NCI-H2107 (cell line): ENCODE results near the gene CDH15.
"Not testable (repeated sequence)": the region's sequence is repeated elsewhere in the genome, so short reads cannot be mapped to it uniquely, and the experiment has no call there.

Source experiments
- DNase-seq: peaks from one replicate; lab custom pipeline; 2025; lab: John Stamatoyannopoulos, UW

Gene CDH15

DNA sequence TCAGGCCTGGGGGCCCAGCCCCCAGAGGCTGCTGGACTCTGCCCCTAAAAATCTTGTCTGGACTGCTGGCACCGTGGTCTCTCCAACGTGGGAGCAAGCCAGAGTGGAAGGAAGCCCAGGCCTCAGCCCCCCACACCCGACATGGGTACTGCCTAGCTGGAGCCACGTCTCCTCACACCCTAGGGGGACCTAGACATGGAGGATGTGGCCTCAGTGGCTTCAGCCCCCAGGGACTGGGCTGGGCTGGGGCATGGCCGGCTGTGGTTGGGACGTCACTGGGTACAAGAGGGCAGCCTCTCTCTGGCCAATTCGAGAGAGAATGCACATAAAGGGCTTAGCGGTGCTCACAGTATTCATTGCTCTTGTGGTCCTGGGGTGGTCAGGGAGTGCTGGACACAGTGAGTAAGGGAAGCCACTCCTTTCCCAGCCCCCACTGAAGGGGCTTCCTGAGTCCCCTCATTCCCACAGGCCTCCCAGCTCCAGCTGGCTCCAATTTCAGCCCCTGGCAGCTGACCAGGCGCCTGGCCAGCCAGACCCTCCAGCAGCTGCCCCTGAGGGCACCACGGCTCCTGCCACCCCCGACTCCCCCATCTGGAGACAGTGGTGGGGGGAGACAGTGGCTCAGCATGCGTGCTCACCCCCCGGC is 1.1 kb downstream of the CDH15 start:
- no peak for DNase-seq

- DNase-seq = no peak
These were observed 1.8 kb downstream of the CDH15 start for GRCh38 chr16:89173174-89173921.

- DNase-seq = no peak
These were observed 2.7 kb downstream of the CDH15 start for GRCh38 chr16:89174055-89174827.

- no peak for DNase-seq
These were observed 3.3 kb downstream of the CDH15 start for GRCh38 chr16:89174877-89175276.

- no peak for DNase-seq
These were observed 4.0 kb downstream of the CDH15 start for GRCh38 chr16:89175280-89176146.

GRCh38 chr16:89176147-89176690 is 4.7 kb downstream of the CDH15 start:
- no peak for DNase-seq

- DNase-seq = no peak
These were observed 5.2 kb downstream of the CDH15 start for GRCh38 chr16:89176717-89177116.

GRCh38 chr16:89177501-89177900 is 6.0 kb downstream of the CDH15 start:
- no peak for DNase-seq

DNA sequence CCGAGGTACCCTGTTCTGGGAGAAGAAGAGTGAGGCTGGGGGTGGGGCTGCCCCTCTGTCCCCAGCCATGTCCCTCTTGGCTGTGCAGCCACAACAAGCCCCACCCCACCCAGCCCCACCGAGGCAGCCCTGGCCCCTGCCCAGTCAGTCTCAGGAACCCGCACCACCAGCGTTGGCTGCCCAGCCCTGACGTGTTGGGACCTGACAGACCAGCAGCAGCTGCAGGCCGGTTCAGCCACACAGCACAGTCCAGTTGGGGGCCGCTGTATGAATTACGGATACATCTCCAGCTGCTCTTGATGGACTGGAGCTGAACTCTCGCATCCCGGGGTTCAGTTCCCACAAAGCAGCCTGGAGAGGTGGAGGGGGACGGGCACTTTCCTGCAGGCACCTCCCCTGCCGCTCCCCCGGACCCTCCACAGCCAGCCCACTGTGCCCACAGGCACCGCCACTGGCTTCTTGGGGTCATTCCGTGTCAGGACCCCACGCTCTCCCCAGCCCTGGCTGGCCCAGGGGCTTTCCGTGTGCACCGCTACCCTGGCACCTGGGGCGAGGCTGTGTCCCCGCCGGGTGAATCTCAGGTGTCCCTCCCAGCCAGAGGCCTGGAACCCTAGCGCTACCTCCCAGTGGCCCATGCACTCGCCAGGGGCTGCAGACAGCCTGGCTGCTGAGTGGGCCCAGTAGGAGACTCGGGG is 7.1 kb downstream of the CDH15 start:
- DNase-seq = no peak

GRCh38 chr16:89179148-89179484 is 7.6 kb downstream of the CDH15 start:
- no peak for DNase-seq

DNA sequence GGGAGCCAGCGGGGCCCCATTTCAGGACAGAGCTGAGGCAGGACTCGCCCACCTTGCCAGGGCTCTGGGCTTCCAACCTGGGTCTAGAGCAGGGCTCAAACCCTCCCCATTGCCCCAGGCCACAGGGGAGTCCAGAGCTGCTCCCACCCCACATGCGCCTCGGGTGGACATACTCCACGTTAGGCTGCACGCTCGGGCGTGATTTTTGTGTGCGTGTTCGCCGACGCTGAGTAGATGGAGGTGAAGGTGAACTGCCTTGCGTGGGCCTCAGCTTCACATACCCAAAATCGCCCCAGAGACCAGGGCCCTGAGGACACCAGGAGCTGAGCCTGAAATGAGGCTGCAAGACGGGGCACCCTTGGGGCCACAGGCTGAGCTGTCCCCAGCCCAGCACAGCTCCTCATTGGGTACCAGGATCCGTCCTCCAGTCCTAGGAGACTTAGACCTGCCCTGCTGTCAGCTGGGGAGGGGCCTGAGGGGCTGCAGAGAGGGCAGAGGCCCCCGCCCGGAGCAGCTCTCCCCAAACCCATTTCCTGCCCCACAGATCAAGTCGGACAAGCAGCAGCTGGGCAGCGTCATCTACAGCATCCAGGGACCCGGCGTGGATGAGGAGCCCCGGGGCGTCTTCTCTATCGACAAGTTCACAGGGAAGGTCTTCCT is 8.2 kb downstream of the CDH15 start:
- no peak for DNase-seq

DNA sequence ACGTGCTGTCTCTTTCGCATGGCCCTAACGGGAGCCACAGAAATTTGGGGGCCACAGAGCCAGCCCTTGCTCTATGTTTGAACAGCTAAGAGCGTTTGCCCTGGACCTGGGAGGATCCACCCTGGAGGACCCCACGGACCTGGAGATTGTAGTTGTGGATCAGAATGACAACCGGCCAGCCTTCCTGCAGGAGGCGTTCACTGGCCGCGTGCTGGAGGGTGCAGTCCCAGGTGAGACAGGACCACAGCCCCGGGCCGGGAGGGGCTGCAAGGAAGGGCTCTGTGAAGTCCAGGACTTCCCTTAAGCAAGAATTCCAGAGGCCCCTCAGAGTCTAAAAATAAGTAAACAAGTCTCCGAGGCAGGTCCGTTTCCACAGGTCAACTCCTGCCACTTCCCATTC is 11.9 kb downstream of the CDH15 start:
- no peak for DNase-seq

GRCh38 chr16:89183975-89184676 is 12.6 kb downstream of the CDH15 start:
- DNase-seq = no peak

DNA sequence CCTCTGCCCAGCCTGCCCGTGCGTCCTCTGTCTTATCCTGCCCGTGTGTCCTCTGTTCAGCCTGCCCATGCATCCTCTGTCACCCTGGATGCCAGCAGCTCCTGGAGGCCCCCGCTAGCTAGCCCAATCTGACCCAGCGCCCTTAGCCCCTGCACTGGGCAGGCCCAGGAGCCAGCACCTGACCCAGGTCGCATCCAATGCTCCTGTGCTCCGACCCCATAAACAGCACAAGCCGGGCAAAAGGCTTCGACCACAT is 13.1 kb downstream of the CDH15 start:
- no peak for DNase-seq

DNA sequence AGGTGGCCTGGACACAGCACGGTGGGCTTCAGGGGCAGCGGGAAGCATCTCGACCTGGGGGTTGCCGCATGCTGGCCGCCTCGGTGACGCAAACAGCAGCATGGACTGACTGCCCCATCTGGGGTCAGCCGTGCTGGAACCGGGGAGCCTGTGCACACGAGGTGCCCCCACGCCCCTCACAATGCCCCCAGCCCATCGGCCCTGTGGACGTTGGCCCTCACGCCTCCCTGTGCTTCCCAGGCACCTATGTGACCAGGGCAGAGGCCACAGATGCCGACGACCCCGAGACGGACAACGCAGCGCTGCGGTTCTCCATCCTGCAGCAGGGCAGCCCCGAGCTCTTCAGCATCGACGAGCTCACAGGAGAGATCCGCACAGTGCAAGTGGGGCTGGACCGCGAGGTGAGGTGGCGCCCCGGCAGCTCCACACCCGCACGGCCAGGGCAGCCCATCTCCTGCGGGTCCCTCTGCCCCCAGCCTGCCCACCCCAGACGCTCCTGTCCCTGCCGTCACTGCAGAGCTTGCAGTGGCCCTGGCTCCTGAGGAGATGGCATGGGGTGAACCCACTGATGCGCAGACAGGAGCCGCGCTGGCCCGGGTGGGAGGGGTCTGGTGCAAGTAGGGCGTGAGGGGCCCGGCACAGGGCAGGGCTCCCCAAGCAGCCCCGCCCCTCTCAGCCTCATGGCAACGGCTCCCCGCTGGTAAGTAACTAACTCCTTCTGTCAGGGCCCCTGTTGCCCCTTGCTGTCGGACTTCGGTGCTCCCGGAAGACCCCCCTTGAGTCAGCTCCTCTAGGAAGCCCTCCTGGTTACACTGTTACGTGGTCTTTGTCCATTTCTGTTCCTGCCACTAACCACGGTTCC is 13.6 kb downstream of the CDH15 start:
- no peak for DNase-seq

DNA sequence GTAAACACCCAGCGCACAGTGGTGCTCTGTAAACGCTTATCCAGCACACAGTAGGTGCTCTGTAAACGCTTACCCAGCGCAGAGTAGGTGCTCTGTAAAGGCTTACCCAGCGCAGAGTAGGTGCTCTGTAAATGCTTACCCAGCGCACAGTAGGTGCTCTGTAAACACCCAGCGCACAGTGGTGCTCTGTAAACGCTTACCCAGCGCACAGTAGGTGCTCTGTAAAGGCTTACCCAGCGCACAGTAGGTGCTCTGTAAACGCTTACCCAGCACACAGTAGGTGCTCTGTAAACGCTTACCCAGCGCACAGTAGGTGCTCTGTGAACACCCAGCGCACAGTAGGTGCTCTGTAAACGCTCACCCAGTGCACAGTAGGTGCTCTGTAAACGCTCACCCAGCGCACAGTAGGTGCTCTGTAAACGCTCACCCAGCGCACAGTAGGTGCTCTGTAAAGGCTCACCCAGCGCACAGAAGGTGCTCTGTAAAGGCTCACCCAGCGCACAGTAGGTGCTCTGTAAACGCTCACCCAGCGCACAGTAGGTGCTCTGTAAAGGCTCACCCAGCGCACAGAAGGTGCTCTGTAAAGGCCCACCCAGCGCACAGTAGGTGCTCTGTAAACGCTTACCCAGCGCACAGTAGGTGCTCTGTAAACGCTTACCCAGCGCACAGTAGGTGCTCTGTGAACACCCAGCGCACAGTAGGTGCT is 14.5 kb downstream of the CDH15 start:
- DNase-seq = not testable (repeated sequence)

DNA sequence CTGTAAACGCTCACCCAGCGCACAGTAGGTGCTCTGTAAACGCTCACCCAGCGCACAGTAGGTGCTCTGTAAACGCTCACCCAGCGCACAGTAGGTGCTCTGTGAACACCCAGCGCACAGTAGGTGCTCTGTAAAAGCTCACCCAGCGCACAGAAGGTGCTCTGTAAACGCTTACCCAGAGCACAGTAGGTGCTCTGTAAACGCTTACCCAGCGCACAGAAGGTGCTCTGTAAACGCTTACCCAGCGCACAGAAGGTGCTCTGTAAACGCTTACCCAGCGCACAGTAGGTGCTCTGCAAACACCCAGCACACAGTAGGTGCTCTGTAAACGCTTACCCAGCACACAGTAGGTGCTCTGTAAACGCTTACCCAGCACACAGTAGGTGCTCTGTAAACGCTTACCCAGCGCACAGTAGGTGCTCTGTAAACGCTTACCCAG is 15.1 kb downstream of the CDH15 start:
- not testable (repeated sequence) for DNase-seq

DNA sequence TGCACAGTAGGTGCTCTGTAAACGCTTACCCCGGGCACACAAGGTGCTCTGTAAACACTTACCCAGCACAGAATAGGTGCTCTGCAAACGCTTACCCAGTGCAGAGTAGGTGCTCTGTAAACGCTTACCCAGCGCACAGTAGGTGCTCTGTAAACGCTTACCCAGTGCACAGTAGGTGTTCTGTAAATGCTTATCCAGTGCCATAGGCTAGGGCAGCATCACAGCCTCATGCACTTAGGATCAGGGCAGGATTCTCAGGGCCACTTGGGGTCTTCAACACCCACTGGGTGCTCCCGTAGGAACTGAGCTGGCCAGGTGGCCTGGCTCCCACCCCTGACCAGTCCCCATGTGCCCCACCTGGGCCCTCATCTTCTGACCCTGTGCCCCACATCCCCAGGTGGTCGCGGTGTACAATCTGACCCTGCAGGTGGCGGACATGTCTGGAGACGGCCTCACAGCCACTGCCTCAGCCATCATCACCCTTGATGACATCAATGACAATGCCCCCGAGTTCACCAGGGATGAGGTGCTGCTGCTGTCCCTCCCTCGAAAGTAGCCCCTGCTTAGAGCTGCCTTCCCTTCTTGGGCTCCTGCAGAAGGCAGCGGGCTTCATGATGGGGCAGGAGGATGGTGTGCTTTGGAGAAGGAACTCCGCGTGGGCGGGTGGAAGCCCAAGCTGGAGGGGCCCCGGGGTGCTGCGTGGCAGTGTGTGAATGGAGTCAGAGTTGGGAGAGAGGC is 15.7 kb downstream of the CDH15 start:
- no peak for DNase-seq
